Epithelial cell of esophagus (primary cell): Measurements from ENCODE around the gene ADAD2.
A peak's percentile ranks its signal among the peaks of the same experiment; 100 is the strongest.
"Not testable (repeated sequence)": the region's sequence is repeated elsewhere in the genome, so short reads cannot be mapped to it uniquely, and the experiment has no call there.

Source experiments
- DNase-seq: peaks from one replicate; pipeline ENCODE4 v3.0.0; 2010; ENCODE audit warnings: low read depth
- H3K4me3 ChIP-seq: 2 replicates; pipeline ENCODE4 v1.5.1; 2011; ENCODE audit warnings: mild to moderate bottlenecking, low read length, control low read depth
- CTCF ChIP-seq: IDR thresholded peaks from 2 replicates; pipeline ENCODE4 v1.5.1; 2011; ENCODE audit warnings: low read depth, mild to moderate bottlenecking, low read length, control low read depth, inconsistent platforms; ENCODE audit not compliant: insufficient read depth; ENCODE audit errors: missing control alignments

ADAD2 gene

DNA sequence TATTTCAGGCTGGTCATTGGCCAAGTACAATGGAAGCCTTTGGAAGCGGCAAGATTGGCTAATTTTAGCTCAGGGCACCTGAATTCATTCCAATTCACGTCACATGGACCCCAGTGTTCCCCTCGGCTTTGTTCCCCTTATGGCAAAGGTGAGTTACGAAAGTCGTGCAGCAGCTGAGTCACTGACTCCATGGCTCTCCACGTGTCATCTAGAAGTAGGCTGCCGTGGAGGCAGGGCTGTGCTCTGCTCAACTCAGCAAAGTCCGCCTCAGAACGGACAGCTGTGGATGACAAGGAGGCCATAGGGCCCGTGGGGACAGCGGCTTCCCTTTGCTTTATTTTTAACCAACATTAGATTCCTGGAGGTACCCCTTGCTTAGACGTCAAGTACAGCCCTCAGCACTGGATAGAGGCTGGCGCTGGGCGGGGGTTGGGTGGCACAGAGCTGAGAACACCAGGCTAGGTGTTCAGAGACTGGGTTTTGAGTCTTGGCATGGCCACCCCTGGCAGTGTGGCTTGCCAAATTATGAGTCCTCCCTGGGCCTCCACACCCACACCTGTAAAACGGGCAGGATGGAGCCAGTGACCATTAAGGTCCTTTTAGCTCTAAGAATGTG, 23.6 kb downstream of the ADAD2 start:
- H3K4me3 ChIP-seq = no peak overlapping the region
- no peak for TF ChIP-seq CTCF
- DNase-seq = peak; percentile 33

- H3K4me3 ChIP-seq = no peak overlapping the region
- no peak for TF ChIP-seq CTCF
- DNase-seq = no peak
These were observed 24.6 kb downstream of the ADAD2 start for GRCh38 chr16:84215531-84215930.

DNA sequence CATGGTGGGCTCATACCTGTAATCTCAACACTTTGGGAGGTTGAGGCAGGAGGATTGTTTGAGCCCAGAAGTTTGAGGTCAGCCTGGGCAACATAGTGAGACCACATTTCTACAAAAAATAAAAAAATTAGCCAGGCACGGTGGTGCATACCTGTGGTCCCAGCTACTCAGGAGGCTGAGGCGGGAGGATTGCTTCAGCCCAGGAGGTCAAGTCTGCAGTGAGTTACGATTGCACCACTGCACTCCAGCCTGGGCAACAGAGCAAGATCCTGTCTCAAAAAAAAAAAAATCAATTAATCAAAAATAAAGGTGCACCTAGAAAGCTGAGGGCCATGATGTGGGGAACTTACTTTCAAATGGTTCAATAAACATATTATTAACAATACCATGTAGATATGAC, 25.2 kb downstream of the ADAD2 start:
- not testable (repeated sequence) for DNase-seq, H3K4me3 ChIP-seq

GRCh38 chr16:84218176-84218823, 27.3 kb downstream of the ADAD2 start:
- no peak for DNase-seq
- no peak overlapping the region for H3K4me3 ChIP-seq
- no peak for TF ChIP-seq CTCF

GRCh38 chr16:84218956-84219355, 28.0 kb downstream of the ADAD2 start:
- TF ChIP-seq CTCF = no peak
- no peak overlapping the region for H3K4me3 ChIP-seq
- no peak for DNase-seq

DNA sequence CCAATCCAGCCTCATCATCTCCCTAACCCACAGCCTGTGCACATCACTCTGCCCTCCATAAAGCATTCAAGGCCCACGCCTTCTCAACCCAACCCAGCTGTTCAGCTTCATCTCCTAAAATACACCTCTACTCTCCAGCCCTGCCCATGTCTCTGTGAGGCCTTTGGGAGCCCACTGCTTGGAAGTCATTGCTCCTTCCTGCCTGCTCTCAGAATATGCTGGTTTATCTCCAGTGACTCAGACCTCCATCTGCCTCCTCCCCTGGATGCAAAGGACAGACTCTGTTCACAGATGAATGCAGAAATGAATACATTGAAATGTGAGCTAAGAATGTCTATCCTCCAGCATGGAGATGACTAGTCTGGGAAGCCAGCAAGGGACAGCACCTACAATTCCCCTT, 29.9 kb downstream of the ADAD2 start:
- peak; percentile 15 for DNase-seq

DNA sequence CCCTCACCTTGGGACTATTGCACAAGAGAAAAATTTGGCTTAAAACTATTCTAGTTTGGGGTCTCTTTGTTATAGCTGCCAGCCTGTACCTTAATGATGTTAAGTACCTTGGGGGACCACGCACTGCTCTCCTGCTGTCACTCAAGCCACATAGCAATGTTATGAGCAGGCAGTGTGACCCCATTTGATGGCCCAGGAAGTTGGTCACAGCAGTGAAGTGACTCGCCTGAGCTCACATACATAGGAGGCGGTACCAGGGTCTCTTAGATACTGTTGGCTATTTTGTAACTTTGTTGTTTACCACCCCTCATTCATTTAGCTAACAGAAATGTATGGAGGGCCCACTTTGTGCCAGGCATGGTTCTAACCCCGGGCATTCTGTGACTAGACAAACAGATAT, 32.5 kb downstream of the ADAD2 start:
- no peak for TF ChIP-seq CTCF
- no peak for DNase-seq
- no peak overlapping the region for H3K4me3 ChIP-seq

More for the DNA sequence above, 29.9 kb downstream of the ADAD2 start:
- no peak overlapping the region for H3K4me3 ChIP-seq
- TF ChIP-seq CTCF = no peak
